Endothelial cell of hepatic sinusoid (primary cell): ENCODE results near the gene GALNT11.

Source experiments
- in situ Hi-C: cut with HindIII; loops from 2 replicates; pipeline ENCODE4 v1.10.0; 2017; ENCODE audit warnings: low sequenced_read_pairs

GALNT11 gene

DNA sequence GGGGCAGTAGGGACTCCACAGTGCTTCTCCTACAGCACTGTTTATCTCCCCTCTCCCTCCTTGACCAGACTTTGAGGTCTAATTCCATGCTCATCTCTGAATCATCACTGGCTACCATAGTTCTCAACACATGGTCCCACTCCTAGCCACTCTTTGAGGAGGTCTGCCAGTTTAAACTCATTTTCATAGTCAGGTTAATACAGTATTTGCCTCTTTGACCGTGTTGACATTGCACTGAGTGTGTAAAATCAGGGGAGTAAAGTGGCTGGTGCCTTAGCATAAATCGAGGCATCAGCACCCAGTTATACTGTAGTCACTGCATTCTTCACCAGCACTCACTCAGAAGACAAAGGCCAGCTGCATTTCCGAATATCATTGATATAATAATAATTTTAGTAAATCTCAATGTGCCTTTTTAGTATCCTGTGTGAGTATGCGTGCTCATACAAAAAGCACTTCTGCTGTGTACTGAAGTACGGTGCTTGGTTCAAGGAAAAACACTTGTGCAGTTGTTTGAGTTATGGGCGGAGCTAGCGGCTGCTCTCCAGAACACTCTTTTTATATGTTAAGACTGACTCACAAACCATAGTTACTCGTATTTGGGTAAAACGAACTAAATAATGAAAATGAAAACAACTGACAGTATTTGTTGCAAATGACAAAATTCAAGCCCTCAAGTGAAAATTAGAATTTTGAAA lies 89.7 kb downstream of the GALNT11 start:
- in situ Hi-C loops = no loop called here

DNA sequence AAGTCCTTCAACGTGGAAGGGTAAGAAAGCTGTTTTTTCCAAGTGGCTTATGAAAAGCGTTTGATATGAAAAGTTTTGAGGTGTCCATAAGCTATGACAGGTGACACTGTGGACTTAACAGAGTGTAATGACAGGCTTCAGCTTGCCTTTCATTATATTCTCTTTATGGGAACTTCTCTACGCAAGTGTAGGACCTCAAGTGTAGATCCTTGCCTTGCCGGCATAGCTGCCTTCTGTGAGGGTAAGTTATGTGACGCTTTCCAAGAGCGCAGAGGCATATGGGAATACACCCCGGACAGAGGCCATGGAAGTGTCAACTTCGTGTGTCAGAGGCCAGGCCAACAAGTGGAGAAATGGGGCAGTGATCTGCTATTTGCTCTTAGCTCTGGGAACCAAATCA lies 91.9 kb downstream of the GALNT11 start:
- in situ Hi-C loops = no loop called here

DNA sequence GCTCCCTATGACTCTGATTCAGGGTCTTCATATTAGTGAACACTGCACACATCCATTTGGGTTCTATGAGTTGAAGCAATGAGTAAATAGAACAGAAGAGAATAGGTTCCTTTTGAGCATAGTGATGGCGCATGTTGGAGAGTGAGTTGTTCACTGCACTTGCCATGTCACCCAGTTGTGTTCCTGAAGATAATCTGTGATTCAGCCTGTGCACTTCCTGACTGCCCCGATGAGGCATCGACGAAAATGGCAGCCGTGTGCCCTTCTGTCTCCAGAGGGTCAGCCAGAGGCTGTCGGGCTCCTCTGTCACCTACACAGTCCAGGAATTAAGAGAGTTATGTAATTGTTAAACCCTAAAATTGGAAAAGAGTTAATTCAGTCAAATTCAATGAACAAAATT lies 94.7 kb downstream of the GALNT11 start:
- in situ Hi-C loops = no loop called here

DNA sequence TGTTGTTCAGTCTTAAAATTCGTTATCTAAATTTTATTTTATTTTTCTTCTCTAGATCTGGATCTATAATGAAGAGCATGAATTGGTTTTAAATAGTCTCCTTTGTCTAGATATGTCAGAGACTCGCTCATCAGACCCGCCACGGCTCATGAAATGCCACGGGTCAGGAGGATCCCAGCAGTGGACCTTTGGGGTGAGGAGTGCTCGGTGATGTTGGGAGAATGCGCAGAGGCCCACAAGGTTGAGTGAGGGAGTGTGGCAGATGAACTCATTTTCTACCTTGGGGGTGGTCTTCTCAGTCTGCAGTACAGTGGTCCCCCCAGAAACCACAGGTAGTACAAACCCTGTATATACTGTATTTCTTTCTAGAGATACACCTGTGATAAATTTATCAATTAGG lies 95.3 kb downstream of the GALNT11 start:
- in situ Hi-C loops = no loop called here

DNA sequence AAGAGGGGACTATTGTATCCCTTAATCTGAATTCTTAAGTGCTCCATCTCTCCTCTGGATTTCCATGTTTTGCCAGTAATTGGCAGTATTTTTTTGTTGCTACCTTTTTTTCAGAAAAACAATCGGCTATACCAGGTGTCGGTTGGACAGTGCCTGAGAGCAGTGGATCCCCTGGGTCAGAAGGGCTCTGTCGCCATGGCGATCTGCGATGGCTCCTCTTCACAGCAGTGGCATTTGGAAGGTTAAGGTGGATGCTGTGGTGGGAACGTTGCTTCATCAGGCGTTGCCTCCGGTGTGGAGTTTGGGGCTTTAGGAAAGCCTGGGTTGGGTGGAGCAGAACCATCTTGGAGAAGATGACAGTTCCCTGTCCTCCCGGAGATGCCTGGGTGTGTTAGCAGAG lies 96.0 kb downstream of the GALNT11 start:
- in situ Hi-C loops = no loop called here

DNA sequence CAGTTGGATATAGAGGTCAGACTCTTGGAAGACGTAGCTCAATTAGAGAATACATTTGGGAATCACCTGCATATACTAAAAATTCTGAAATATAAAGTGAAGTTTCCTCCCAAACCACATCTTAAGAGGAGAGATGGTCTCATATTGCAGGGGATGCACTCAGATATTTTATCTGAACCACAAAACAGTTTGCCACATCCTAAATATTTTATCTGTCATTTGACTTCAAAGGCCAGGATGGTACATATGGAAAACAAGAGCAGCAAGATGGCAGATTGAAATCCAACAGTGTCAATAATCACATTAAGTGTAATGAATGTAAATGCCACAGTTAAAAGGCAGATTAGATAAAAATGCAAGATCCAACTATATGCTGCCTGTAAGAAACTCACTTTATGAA lies 97.1 kb downstream of the GALNT11 start:
- in situ Hi-C loops = no loop called here

DNA sequence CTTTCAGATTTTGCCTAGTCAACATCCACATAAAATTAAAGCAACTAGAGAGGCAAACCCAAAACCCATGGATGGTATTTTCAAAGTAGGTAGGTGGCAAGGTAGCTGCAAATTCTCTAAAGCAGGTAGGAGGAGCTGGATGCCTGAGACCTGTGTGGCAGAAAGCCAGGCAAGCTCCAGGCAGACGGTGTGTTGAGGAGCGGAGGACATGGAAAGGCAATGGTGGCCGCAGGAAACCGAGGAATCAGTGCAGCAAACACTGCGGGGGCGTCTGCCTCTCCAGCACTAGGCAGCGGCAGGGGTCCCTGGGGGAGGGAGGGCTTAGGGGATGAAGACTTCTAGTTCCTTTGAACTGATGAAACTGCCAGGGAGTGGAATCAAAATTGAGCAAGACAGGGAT lies 101.3 kb downstream of the GALNT11 start:
- in situ Hi-C loops = loop anchor here (25.0 kb wide), 1 partner anchor 339 kb away; no protein-coding TSS in a partner anchor

DNA sequence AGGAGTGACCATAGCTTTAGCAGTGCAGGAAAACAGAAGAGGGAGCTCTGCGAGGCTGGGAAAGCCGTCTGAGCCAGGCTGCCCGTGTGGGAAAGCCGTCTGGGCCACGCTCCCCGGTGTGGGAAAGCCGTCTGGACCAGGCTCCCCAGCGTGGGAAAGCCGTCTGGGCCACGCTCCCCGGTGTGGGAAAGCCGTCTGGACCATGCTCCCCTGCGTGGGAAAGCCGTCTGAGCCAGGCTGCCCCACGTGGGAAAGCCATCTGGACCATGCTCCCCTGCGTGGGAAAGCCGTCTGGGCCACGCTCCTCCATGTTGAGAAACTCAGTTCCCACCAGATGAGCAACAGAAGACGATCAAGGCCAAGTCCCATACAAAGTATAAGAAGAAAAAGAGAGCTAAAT lies 101.8 kb downstream of the GALNT11 start:
- in situ Hi-C loops = loop anchor here (25.0 kb wide), 1 partner anchor 340 kb away; no protein-coding TSS in a partner anchor

DNA sequence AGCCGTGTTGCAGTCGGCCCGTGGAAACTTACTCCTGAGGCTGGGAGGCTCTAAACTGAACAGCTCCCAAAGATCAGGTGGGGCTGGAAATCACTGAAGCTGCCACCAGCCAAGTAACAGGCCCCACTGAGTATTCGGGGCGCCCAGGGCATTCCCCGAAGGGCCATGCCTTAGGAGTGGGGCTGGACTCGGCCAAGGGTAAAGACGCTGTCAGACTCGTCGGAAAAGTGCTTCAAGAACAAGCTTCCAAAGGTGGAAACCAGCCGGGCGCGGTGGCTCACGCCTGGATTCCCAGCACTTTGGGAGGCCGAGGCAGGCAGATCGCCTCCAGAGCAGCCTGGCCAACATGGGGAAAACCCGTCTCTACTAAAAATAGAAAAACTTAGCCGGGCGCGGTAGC lies 102.8 kb downstream of the GALNT11 start:
- in situ Hi-C loops = loop anchor here (25.0 kb wide), 1 partner anchor 341 kb away; no protein-coding TSS in a partner anchor

DNA sequence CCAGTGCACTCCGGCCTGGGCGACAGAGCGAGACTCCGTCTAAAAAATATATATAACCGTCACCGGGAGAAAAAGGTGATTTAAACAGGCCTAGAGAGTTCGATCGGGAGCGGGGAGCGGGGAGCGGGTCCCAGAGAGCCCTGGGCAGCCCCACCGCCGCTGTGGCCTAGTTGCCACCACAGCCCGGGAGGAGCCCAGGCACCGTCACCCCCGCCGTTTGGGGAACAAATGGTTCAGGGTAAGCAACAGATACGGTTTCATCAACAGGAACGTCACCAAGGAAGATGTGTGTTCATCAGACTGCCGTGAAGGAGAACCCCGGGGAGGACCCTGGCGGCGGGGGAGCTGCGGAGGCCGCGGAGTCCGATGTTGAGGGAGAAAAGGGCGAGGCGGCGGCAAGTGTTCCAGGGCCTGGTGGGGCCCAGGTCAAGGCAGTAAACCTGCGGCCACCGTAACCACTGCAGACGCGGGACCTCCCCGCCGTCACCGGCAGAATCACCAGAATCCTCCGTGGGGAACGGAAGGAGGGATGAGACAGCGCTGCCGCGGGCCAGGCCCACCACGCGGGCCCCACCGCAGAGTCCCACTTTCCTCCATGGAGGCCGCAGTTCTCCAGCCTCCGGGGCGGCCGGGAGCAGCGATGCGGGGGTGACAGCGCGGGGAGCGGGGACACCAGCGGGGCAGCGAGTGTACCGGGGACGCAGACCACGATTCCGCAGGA lies 103.4 kb downstream of the GALNT11 start:
- in situ Hi-C loops = loop anchor here (25.0 kb wide), 1 partner anchor 342 kb away; no protein-coding TSS in a partner anchor

DNA sequence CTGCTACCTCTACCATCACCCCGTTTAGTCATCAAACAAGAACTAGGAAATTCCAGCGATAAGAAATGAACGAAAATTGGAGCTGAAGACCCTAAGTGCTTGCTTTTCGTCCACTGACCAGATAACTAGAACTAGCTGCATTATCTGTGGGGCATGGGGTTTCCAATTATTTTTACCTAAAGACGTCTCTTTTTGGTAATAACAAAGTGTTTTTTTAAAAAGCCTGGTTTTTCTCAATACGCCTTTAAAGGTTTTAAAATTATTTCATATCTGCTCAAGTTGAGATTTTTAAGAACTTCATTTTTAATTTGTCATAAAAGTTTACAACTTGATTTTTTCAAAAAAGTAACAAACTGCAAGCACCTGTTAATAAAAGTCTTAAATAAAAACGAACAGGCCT lies 104.2 kb downstream of the GALNT11 start:
- in situ Hi-C loops = loop anchor here (25.0 kb wide), 1 partner anchor 342 kb away; no protein-coding TSS in a partner anchor

DNA sequence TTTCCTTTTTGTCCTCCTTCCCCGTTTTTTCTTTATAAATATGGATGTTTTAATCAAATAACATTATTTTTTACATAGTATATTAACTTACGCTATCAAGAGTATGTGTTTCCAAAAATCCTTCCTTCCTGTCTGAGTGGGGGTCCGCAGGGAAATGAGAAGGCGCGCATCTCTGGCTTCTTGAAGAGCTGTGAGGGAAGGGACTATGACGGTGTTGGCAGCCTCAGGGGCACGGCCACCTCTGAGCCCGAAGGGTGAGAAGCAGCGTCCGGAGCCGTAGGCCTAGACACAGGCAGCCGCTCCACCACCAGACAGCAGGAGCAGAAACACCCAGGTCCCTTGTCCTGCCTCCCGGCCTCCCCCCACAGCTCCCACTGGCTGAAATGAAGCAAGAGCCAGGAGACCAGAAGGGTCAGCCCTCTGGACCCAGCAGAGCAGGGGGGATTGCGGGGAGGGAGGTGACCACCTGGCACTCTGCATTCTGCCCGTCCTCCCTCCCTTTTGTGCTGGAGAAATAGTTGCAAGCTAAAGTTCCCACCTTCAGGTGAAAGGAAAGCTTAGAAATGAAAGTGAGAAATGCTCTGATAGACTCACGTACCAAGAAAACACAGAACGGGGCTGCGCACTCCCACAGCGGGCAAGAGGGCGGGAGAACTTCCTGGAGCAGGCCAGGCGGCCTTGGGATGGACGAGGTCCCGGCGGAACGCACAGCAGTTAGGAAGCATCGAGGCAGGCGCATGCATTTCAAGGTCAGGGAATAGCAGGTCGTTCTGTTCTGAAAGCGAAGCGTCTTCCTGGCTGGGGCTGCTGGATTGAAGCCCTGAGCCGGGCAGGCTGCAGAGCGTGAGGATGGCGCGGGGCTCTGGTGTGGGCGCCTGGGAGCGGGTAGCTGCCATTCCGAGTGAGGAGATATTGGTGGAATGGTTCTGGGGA lies 105.5 kb downstream of the GALNT11 start:
- in situ Hi-C loops = loop anchor here (25.0 kb wide), 1 partner anchor 344 kb away; no protein-coding TSS in a partner anchor

DNA sequence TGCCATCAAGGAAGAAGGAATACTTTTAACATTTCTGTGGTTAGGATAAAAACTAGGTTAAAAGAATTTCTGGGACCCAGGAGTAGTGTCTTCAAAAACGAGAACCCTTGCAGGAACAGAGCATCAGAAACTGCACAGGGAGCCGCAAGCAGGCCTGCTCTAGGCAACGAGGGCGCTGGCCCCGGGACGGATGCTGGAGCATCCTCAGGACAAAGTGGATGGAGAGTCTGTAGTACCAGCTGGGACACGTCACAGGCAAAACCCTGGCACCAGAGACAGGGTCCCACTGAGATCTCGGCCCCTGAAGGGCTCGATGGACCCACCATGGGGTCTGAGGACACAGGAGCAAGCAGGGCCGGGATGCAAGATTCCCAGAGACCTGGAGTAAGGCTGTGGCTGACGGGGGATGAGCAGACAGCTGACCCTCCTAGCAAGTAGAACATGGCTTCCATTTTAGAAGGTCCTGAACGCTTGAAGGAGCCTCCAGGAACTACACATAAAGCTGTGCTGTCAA lies 106.6 kb downstream of the GALNT11 start:
- in situ Hi-C loops = loop anchor here (25.0 kb wide), 1 partner anchor 345 kb away; no protein-coding TSS in a partner anchor

DNA sequence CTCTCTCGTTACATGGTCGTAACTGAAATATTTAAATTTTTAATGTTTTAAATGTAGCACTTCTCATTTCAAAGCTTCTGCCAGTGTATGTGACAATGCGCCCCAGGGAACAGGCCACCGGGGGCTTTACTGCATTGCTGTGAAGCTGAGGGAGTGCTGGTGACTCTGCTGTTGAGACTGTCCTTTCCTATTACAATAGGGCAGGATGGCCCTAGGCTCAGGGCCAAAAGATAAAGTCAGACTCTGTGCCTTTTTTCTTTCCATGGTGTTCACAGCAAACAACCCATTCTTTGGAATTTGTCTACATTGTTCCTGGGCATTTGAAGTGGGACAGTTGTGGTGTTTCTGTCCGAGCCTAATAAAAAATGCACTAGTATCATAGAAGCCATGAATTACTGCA lies 107.3 kb downstream of the GALNT11 start:
- in situ Hi-C loops = loop anchor here (25.0 kb wide), 1 partner anchor 346 kb away; no protein-coding TSS in a partner anchor

DNA sequence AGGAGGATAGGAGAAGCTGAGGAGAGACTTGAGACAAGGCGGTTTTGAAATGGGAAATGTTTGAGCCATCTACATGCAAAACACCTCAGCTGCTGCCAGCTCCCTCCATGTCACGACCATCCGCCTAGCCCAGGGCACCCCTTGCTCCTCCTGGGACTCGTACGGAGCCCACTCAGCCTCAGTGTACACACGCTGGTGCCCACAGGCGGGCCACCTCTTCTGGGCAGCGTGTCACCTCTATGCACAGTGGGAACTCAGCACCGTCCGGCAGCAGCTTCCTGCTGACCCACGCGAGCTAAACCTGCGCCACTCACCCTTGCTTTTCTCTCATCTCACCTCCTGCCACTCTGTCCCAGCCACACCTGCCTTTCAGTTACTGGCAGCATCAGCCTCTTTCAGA lies 108.3 kb downstream of the GALNT11 start:
- in situ Hi-C loops = loop anchor here (25.0 kb wide), 1 partner anchor 347 kb away; no protein-coding TSS in a partner anchor

DNA sequence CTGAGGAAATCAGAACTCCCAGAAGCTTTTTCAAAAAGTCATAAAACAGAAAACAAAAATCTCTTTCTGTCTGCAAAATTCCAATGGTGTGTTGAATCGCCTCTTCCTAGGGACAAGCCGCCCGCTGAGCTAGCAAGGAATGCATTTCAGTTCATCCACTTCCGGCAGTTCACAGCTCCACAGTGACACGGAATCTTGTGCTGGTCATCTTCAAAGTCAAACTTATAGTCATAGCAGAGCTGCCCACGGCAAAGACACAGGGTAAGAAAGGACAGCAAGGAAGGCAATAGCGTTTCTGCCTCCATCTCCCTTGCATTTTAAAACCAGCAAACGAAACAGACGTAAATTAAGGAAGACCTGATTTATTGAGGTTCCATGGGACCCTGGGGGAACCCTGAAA lies 111.2 kb downstream of the GALNT11 start:
- in situ Hi-C loops = loop anchor here (25.0 kb wide), 1 partner anchor 349 kb away; no protein-coding TSS in a partner anchor

DNA sequence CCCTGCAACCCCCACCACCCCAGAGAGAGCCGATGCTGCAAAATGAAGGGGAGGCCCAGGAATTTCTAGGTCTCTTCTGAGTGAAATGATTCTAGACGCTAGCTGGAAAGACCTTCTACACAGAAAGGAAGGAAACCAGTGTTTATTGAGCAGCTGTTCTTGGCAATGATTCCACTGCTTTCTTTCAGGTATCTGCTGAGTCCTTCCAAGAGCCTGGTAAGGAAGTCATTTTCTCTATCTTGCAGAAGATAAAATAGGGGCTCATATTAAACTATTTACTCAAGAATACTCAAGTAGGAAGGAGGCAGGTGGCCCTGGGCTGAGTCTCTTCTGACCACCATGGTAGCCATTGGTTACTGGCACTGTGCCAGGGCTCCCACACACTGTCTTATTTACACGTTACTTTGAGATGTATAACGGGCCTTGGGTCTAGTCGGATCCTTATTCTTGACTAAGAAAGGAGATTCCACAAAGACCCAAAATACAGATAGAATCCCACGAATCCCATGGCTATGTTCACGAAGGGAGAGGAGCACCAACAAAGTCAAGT lies 112.1 kb downstream of the GALNT11 start:
- in situ Hi-C loops = loop anchor here (25.0 kb wide), 1 partner anchor 350 kb away; no protein-coding TSS in a partner anchor

DNA sequence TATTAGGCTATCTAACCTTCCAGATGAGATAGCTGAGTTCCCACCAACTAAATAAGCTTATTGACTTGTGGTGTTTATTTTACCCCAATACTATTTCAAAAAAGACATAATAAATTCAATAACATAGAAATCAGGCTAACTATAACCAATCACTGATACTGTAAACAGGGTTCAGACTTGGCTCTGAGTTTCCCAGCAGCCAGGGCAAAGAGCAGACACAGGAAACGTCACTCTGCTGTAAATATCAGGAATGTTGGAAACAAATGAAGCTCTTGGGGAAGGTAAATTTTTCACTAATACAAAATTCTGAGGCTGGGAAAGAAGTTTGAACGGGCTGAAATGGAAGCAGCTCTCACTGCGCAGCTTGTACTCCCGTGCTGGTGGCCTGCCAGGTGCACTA lies 114.6 kb downstream of the GALNT11 start:
- in situ Hi-C loops = loop anchor here (25.0 kb wide), 1 partner anchor 353 kb away; no protein-coding TSS in a partner anchor

DNA sequence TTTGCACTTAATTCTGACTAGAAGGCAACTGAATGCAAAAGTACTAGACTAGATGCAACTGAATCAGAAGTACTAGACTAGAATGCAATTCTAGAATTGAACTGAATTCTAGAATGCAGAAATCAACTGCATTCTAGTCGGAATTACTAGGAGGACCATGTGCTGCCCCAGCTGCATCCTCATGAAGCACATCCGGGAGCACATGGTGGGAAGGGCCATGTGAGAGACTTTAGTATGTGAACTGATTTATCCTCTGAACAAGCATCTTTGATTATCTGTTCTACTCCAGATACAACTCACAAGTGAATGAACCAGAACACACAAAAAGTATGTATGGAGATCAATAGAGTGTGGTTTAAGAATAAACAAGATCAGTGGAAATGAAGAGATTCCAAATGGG lies 115.1 kb downstream of the GALNT11 start:
- in situ Hi-C loops = loop anchor here (25.0 kb wide), 1 partner anchor 353 kb away; no protein-coding TSS in a partner anchor
